Cardiac fibroblast (primary cell): ENCODE data around the gene PIP5K1B.

Experiments used
- DNase-seq, 2 donors: peaks; one replicate each; pipeline versions ENCODE4 v3.0.0 to v3.0.0-alpha.2; 2010; ENCODE audit warnings: low read depth in 2 of 2
- H3K4me3 ChIP-seq, 2 donors: replicated peaks in 1 of 2; 1 replicate in 1 of 2; 2 replicates in 1 of 2; pipeline ENCODE4 v1.5.1; 2011; ENCODE audit warnings: low read depth in 2 of 2, low read length in 2 of 2, mild to moderate bottlenecking in 2 of 2, moderate library complexity in 1 of 2
- CTCF ChIP-seq: IDR thresholded peaks from one replicate; pipeline ENCODE4 v1.5.1; 2011; ENCODE audit warnings: low read depth, mild to moderate bottlenecking, low read length, inconsistent platforms

The PIP5K1B gene

GRCh38 chr9:68883224-68883623 lies 178.2 kb downstream of the PIP5K1B start:
- no peak for TF ChIP-seq CTCF
- H3K4me3 ChIP-seq, result no peak overlapping the region
- no peak for DNase-seq

- H3K4me3 ChIP-seq, result no peak overlapping the region
- DNase-seq, result no peak
- no peak for TF ChIP-seq CTCF
Observed at GRCh38 chr9:68887232-68887631, 182.2 kb downstream of the PIP5K1B start.

- peak in 1 of 2 donors; percentile 1 for DNase-seq
- H3K4me3 ChIP-seq, result no peak overlapping the region
- TF ChIP-seq CTCF, result no peak
Observed at GRCh38 chr9:68894502-68894901, 189.5 kb downstream of the PIP5K1B start.

GRCh38 chr9:68895741-68896478 lies 190.9 kb downstream of the PIP5K1B start:
- peak; percentile 47 to 49 for DNase-seq
- no peak for TF ChIP-seq CTCF

GRCh38 chr9:68896486-68896885 lies 191.4 kb downstream of the PIP5K1B start:
- DNase-seq, result no peak
- no peak for TF ChIP-seq CTCF
- H3K4me3 ChIP-seq, result no peak overlapping the region

More at GRCh38 chr9:68895741-68896478, 190.9 kb downstream of the PIP5K1B start:
- no peak overlapping the region for H3K4me3 ChIP-seq

DNA sequence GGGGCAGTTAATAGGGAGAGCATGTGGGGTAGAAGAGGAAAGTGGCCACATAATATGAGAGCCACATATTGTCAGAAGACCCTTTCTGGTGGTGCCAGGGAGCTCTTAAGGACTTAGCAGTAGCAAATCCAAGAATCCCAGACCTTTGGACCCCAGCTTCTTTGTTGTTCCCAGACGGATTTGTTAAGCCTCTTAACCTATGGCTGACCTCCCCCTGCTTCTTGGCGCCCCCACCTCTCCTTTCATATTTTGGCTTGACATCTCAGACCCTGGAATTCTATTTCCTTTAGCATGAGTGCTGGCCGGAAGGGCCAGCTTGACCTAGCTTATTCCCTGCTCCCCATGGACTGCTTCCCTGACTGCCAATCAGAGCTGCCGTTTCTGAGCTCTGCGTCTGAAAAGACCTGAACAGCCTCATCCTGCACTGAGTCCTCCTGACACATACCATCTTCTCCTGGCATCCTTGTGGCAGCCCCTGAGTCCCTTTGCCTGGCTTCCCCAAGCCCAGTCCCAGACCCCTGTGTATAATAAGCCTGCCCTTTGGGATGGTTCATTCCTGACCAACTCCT lies 192.6 kb downstream of the PIP5K1B start:
- DNase-seq, result no peak
- no peak overlapping the region for H3K4me3 ChIP-seq
- TF ChIP-seq CTCF, result no peak
